PC-9 (cell line): ENCODE data around the gene PARP3. TPM values are rescaled to one million over a fixed set of nuclear protein-coding genes. Genes with fewer than 3 reads are reported as not detected.

Experiments used
- BruUV-seq: library from RNA; stranded (reverse); fragments of 400-500 nt; replicated peaks from 2 replicates; lab custom pipeline; 2021; lab: Mats Ljungman, UMichigan
- CTCF ChIA-PET: fragments of 300-600 bp; sonication (Branson Sonifier 250); formaldehyde crosslinking; loops from one replicate; lab custom pipeline; 2022; ENCODE audit warnings: antibody characterized with exemption; lab: Charles Lee
- POLR2A ChIA-PET: fragments of 300-600 bp; sonication (Branson Sonifier 250); formaldehyde crosslinking; loops from one replicate; lab custom pipeline; 2022; ENCODE audit warnings: antibody characterized with exemption; ENCODE audit not compliant: unreplicated experiment; lab: Charles Lee
- DNase-seq, 2 experiments: peaks; one replicate each; pipeline versions ENCODE4 v3.0.0 to v3.0.0-alpha.2; 2015 to 2022; ENCODE audit warnings: mixed read lengths in 1 of 2
- H2AFZ ChIP-seq: fragments of 200-600 bp; sonication (generic); 2 replicates; pipeline ENCODE4 v1.8.1; 2017; ENCODE audit warnings: antibody characterized with exemption
- H3F3A ChIP-seq: fragments of 200-600 bp; sonication (generic); 2 replicates; pipeline ENCODE4 v1.8.1; 2017; ENCODE audit warnings: antibody characterized with exemption, mild to moderate bottlenecking, low read depth; ENCODE audit not compliant: insufficient read depth
- H3K27ac ChIP-seq: fragments of 200-600 bp; sonication (generic); 2 replicates; pipeline ENCODE4 v1.6.1; 2016; ENCODE audit warnings: mixed run types
- H3K27me3 ChIP-seq: fragments of 200-600 bp; sonication (generic); 2 replicates; pipeline ENCODE4 v1.6.1; 2016; ENCODE audit warnings: low read depth, mixed run types; ENCODE audit not compliant: insufficient read depth
- H3K36me3 ChIP-seq: fragments of 200-600 bp; sonication (generic); 2 replicates; pipeline ENCODE4 v1.6.1; 2016; ENCODE audit warnings: low read depth, mixed run types
- H3K4me1 ChIP-seq: fragments of 200-600 bp; sonication (generic); replicated peaks from 2 replicates; pipeline ENCODE4 v1.6.1; 2016; ENCODE audit warnings: mixed run types; ENCODE audit not compliant: insufficient read depth
- H3K4me2 ChIP-seq: fragments of 200-600 bp; sonication (generic); 2 replicates; pipeline ENCODE4 v1.6.1; 2017; ENCODE audit warnings: mixed run types
- H3K4me3 ChIP-seq: fragments of 200-600 bp; sonication (generic); 2 replicates; pipeline ENCODE4 v1.6.1; 2016; ENCODE audit warnings: mixed run types
- H3K79me2 ChIP-seq: fragments of 200-600 bp; sonication (generic); 2 replicates; pipeline ENCODE4 v1.6.1; 2017; ENCODE audit warnings: low read depth, mixed run types
- H3K9me2 ChIP-seq: fragments of 200-600 bp; sonication (generic); 2 replicates; pipeline ENCODE4 v1.8.1; 2017; ENCODE audit warnings: mild to moderate bottlenecking; ENCODE audit not compliant: insufficient read depth
- H3K9me3 ChIP-seq: fragments of 200-600 bp; sonication (generic); 2 replicates; pipeline ENCODE4 v1.8.1; 2016; ENCODE audit warnings: low read depth; ENCODE audit not compliant: insufficient read depth
- H4K20me1 ChIP-seq: fragments of 200-600 bp; sonication (generic); 2 replicates; pipeline ENCODE4 v1.8.1; 2017; ENCODE audit not compliant: insufficient read depth
- EZH2 ChIP-seq: fragments of 200-600 bp; sonication (generic); IDR thresholded peaks from 2 replicates; pipeline ENCODE4 v1.8.0; 2017; ENCODE audit warnings: antibody characterized with exemption, low read depth
- intact Hi-C: fragments of 100-400 bp; cut with micrococcal nuclease; formaldehyde crosslinking; loops from one replicate; pipeline ENCODE4 v1.10.0; 2022; ENCODE audit not compliant: unreplicated experiment
- total RNA-seq: library from RNA; stranded (reverse); gene quantifications from 2 replicates; pipeline ENCODE4 v1.2.3, GENCODE V29; 2021
- TF ChIP-seq, protein P1 (sequence below): fragments of 200-600 bp; sonication (generic); conservative IDR thresholded peaks from 2 replicates; pipeline ENCODE4 v1.6.1; 2017; ENCODE audit warnings: mixed run types, antibody characterized with exemption, mild to moderate bottlenecking, moderate library complexity

PARP3 gene
- total RNA-seq, 1 experiment from 2014 or later, result 24.4 TPM

DNA sequence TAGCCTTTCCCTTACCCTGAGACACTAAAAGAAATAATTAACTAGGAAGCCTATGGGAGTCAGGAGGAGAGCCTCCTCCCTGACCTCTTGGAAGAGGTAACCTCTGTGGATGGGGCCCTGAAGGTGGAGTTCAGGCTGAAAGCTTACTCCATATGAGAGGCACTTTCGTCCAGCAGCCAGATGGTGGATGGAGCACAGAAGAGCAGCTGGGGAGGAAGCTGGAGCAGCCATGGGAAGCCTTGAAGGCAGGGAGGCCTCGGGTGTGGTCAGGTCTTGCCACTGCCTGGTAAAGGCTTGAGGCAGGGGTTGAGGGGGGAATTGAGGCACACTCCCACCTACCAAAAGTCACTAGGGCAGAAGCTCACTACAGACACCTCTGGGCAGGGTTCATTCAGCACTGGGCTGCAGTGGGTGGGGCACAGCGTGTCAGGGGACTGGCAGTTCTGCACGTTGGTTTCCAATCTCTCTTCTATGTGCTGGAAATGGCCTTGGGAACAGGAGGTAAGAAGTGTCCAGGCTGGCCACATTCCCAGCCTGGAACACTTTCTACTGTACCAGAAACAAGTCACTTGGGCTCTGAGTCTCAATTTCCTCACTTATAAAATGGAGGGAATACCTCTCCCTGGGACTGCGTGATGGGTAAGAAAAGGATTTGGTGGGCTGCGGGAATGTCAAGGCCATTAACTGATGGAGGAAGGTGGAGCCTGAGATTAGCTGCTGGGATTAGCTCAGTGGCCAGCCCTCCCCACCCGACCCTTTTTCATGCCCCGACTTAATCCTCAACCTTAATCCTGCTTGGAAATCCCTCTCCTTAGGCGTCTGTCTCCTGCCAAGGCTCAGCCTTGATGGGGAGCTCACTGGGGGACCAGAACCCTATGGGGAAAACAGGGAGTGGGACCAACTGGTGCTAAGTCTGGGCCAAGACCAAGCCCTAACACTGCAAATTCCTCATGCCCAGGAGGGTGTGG lies 19.7 kb downstream of the PARP3 start:
- Histone ChIP-seq H3F3A (no peaks in the 10 kb centered on the region), H3K27me3 (no peaks in the 10 kb centered on the region), H4K20me1 (no peaks in the 10 kb centered on the region), H3K4me1 (no peaks in the 10 kb centered on the region), H3K36me3 (no peaks in the 10 kb centered on the region), H3K9me2 (no peaks in the 10 kb centered on the region), H3K4me3 (no peak overlapping the region), H2AFZ (no peak overlapping the region), H3K27ac (no peak overlapping the region), H3K4me2 (no peak overlapping the region), H3K79me2 (no peaks in the 10 kb centered on the region), H3K9me3 (no peaks in the 10 kb centered on the region)
- TF ChIP-seq EZH2, result no peak
- TF ChIP-seq, protein P1, sequence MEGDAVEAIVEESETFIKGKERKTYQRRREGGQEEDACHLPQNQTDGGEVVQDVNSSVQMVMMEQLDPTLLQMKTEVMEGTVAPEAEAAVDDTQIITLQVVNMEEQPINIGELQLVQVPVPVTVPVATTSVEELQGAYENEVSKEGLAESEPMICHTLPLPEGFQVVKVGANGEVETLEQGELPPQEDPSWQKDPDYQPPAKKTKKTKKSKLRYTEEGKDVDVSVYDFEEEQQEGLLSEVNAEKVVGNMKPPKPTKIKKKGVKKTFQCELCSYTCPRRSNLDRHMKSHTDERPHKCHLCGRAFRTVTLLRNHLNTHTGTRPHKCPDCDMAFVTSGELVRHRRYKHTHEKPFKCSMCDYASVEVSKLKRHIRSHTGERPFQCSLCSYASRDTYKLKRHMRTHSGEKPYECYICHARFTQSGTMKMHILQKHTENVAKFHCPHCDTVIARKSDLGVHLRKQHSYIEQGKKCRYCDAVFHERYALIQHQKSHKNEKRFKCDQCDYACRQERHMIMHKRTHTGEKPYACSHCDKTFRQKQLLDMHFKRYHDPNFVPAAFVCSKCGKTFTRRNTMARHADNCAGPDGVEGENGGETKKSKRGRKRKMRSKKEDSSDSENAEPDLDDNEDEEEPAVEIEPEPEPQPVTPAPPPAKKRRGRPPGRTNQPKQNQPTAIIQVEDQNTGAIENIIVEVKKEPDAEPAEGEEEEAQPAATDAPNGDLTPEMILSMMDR, result no peak
- BruUV-seq, result no TSS peak
- intact Hi-C loops, result no loop called here
- CTCF ChIA-PET, result interaction anchor here (0.6 kb wide), 1 partner anchor 189 kb away, joined by 3 read pairs; no protein-coding TSS in a partner anchor
- POLR2A ChIA-PET, result no interaction called here
- no peak for DNase-seq

DNA sequence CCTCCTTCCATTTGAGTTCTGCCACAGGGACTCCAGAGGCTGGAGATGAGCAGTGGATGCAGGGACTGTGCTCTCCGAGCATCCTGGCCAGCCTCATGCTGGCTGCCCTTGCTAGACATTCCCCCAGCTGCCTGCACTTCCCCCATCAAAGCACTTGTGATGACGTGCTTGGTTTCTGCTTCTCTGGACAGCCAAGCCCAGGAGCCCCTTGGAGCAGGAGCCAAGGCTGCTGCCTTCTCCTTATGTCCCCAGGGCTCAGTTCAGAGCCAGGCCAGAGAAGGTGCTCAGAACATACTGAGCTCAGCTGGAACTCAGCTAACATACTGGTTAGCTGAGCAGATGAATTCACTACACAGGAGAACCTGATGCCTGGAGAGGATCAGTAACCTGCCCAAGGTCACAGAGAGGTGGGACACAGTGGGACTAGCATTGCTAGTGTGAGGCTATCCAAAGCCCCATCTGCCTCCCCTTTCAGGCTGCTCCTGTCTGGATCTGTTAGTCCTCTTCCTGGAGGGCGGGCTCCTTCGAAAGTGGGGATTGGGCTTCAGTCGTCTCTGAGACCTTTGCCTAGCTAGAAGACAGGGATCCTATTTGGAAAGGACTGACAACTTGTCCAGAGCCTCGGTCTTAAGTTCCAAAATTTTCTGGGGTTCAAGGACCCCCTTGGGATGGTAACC lies 20.8 kb downstream of the PARP3 start:
- no peaks in the 10 kb centered on the region for H3K79me2 ChIP-seq
- no peak for DNase-seq
- POLR2A ChIA-PET, result no interaction called here
- H3K36me3 ChIP-seq, result no peaks in the 10 kb centered on the region
- no TSS peak for BruUV-seq
- H3K27me3 ChIP-seq, result no peaks in the 10 kb centered on the region
- no peak overlapping the region for H3K27ac ChIP-seq
- no peak overlapping the region for H3K4me2 ChIP-seq
- no peak overlapping the region for H3K4me3 ChIP-seq
- H4K20me1 ChIP-seq, result no peaks in the 10 kb centered on the region
- intact Hi-C loops, result no loop called here
- peaks cover 3% of the 10 kb centered on the region; the same call in 1 of the 2 replicates for H3K4me1 ChIP-seq
- TF ChIP-seq, protein P1, result no peak
- TF ChIP-seq EZH2, result no peak
- H3K9me3 ChIP-seq, result no peaks in the 10 kb centered on the region
- no peaks in the 10 kb centered on the region for H3F3A ChIP-seq
- CTCF ChIA-PET, result interaction anchor here (0.6 kb wide), 1 partner anchor 188 kb away, joined by 3 read pairs; no protein-coding TSS in a partner anchor
- no peaks in the 10 kb centered on the region for H3K9me2 ChIP-seq
- H2AFZ ChIP-seq, result no peak overlapping the region

DNA sequence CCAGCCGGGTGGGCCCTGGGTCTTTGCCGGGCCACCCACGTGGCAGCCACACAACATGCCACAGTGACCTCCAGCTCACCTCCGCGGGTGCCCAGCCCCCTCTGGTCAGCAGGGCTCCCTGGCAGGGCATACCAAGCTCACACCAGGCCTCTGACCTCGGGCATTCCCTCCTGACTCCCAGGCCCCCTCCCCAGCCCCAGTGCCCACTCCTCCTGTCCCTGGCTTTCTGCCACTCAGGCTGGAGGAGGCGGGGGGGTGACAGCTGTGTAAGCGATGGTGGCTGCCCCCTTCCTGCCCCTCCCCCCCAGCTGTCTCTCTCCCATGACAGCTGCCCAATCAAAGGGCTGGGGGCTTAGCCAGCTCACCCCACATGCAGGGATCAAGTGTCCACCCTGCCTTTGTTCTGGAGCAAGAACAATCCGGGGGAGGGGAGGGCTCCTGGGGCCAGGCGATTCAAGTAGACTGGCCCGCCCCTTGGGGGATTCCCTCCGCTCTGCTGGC lies 21.8 kb downstream of the PARP3 start:
- no peaks in the 10 kb centered on the region for H3K79me2 ChIP-seq
- no peak overlapping the region for H3K4me2 ChIP-seq
- no peak for DNase-seq
- no peaks in the 10 kb centered on the region for H4K20me1 ChIP-seq
- TF ChIP-seq, protein P1, result no peak
- no peak for TF ChIP-seq EZH2
- no TSS peak for BruUV-seq
- no peaks in the 10 kb centered on the region for H3K9me2 ChIP-seq
- intact Hi-C loops, result no loop called here
- peaks cover 6% of the 10 kb centered on the region; the same call in 1 of the 2 replicates for H3F3A ChIP-seq
- H3K9me3 ChIP-seq, result no peaks in the 10 kb centered on the region
- H2AFZ ChIP-seq, result no peak overlapping the region
- H3K4me3 ChIP-seq, result no peak overlapping the region
- ChIA-PET CTCF (interaction anchor here (0.6 kb wide), 1 partner anchor 1107 kb away, joined by 6 read pairs; no protein-coding TSS in a partner anchor), POLR2A (no interaction called here)
- peaks cover 4% of the 10 kb centered on the region; the same call in 1 of the 2 replicates for H3K4me1 ChIP-seq
- H3K27ac ChIP-seq, result no peak overlapping the region
- no peaks in the 10 kb centered on the region for H3K36me3 ChIP-seq
- H3K27me3 ChIP-seq, result no peaks in the 10 kb centered on the region
